ENCODE measurements around the gene PRKCH.
"Not testable (repeated sequence)": the region's sequence is repeated elsewhere in the genome, so short reads cannot be mapped to it uniquely, and the experiment has no call there.

PRKCH gene

GRCh38 chr14:61396694-61397093 is 75.3 kb downstream of the PRKCH start:
- DNase-seq, result no peak

- DNase-seq, result no peak
These were observed 76.2 kb downstream of the PRKCH start for GRCh38 chr14:61397615-61398014.

GRCh38 chr14:61398221-61398620 is 76.8 kb downstream of the PRKCH start:
- no peak for DNase-seq

- DNase-seq, result no peak
These were observed 78.0 kb downstream of the PRKCH start for GRCh38 chr14:61399365-61399764.

- no peak for DNase-seq
These were observed 80.1 kb downstream of the PRKCH start for GRCh38 chr14:61401461-61401860.

- no peak for DNase-seq
These were observed 82.0 kb downstream of the PRKCH start for GRCh38 chr14:61403411-61403810.

GRCh38 chr14:61404637-61405036 is 83.3 kb downstream of the PRKCH start:
- no peak for DNase-seq

GRCh38 chr14:61406198-61406597 is 84.8 kb downstream of the PRKCH start:
- DNase-seq, result peak; percentile 91

GRCh38 chr14:61406675-61407074 is 85.3 kb downstream of the PRKCH start:
- DNase-seq, result peak; percentile 66

GRCh38 chr14:61408498-61408897 is 87.1 kb downstream of the PRKCH start:
- no peak for DNase-seq

GRCh38 chr14:61409782-61410181 is 88.4 kb downstream of the PRKCH start:
- DNase-seq, result no peak

GRCh38 chr14:61415934-61416333 is 94.6 kb downstream of the PRKCH start:
- not testable (repeated sequence) for DNase-seq

GRCh38 chr14:61416591-61416990 is 95.2 kb downstream of the PRKCH start:
- no peak for DNase-seq

- no peak for DNase-seq
These were observed 95.8 kb downstream of the PRKCH start for GRCh38 chr14:61417141-61417540.

GRCh38 chr14:61417883-61418455 is 96.6 kb downstream of the PRKCH start:
- DNase-seq, result no peak

- DNase-seq, result no peak
These were observed 97.4 kb downstream of the PRKCH start for GRCh38 chr14:61418746-61419145.

- DNase-seq, result no peak
These were observed 97.8 kb downstream of the PRKCH start for GRCh38 chr14:61419201-61419600.

GRCh38 chr14:61420326-61420725 is 98.9 kb downstream of the PRKCH start:
- DNase-seq, result peak; percentile 89

GRCh38 chr14:61421212-61421923 is 100.0 kb downstream of the PRKCH start:
- no peak for DNase-seq

GRCh38 chr14:61426048-61426447 is 104.7 kb downstream of the PRKCH start:
- no peak for DNase-seq

- DNase-seq, result no peak
These were observed 106.9 kb downstream of the PRKCH start for GRCh38 chr14:61428261-61428660.

GRCh38 chr14:61429316-61429715 is 107.9 kb downstream of the PRKCH start:
- no peak for DNase-seq

GRCh38 chr14:61430066-61430757 is 108.8 kb downstream of the PRKCH start:
- no peak for DNase-seq

- DNase-seq, result no peak
These were observed 111.8 kb downstream of the PRKCH start for GRCh38 chr14:61433169-61433568.

Measured in islet precursor cell (in vitro differentiated cells).